Stimulated activated CD4-positive, alpha-beta T cell treated with anti-CD3 and anti-CD28 coated beads, TNF-alpha, amount 100 ng/mL, for 24 hours (primary cell): Measurements from ENCODE around the gene QPRT.
"Not testable (repeated sequence)": the region's sequence is repeated elsewhere in the genome, so short reads cannot be mapped to it uniquely, and the experiment has no call there.

ENCODE experiments used
- DNase-seq, 3 experiments: peaks; one replicate each; pipeline ENCODE4 v3.0.0-alpha.2; 2020; ENCODE audit warnings: low read depth in 3 of 3

The QPRT gene

DNA sequence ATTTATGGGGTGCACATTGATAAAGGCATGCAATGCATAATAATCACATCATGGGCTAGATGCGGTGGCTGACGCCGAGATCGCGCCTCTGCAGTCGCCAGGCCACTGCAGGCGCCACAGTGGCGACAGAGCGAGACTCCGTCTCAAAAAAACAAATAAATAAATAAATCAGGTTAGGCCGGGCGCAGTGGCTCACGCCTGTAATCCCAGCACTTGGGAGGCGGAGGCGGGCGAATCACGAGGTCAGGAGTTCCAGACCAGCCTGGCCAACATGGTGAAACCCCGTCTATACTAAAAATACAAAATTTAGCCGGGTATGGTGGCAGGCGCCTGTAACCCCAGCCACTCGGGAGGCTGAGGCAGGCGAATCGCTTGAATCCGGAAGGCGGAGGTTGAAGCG lies 13.6 kb downstream of the QPRT start:
- DNase-seq, result not testable (repeated sequence)

DNA sequence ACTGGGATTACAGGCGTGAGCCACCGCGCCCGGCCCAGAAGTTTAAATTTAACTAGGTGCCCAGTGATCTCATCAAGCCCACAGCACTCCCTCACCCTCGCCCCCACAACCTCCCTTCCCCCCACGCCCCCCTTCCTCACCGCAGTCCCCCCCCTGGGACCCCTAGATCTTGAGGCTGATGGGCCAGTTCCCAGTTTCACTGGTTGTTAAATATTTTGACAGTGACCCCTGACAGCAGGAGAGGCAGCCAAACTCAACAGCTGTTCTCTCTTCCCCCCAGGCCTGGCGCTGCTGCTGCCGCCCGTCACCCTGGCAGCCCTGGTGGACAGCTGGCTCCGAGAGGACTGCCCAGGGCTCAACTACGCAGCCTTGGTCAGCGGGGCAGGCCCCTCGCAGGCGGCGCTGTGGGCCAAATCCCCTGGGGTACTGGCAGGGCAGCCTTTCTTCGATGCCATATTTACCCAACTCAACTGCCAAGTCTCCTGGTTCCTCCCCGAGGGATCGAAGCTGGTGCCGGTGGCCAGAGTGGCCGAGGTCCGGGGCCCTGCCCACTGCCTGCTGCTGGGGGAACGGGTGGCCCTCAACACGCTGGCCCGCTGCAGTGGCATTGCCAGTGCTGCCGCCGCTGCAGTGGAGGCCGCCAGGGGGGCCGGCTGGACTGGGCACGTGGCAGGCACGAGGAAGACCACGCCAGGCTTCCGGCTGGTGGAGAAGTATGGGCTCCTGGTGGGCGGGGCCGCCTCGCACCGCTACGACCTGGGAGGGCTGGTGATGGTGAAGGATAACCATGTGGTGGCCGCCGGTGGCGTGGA lies 15.6 kb downstream of the QPRT start:
- no peak for DNase-seq

DNA sequence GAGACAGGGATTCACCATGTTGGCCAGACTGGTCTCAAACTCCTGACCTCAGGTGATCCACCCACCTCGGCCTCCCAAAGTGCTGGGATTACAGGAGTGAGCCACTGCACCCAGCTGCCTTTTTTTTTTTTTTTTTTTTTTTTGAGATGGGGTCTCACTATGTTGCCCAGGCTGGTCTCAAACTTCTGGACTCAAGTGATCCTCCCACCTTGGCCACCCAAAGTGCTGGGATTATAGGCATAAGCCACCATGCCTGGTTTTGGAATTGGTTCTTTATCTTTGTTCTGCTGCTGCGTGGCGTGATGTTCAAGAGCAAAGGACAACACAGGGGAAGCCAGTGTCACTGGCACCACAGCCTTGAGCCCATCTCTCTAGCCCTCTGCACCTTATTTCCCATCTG lies 16.7 kb downstream of the QPRT start:
- DNase-seq, result not testable (repeated sequence)

DNA sequence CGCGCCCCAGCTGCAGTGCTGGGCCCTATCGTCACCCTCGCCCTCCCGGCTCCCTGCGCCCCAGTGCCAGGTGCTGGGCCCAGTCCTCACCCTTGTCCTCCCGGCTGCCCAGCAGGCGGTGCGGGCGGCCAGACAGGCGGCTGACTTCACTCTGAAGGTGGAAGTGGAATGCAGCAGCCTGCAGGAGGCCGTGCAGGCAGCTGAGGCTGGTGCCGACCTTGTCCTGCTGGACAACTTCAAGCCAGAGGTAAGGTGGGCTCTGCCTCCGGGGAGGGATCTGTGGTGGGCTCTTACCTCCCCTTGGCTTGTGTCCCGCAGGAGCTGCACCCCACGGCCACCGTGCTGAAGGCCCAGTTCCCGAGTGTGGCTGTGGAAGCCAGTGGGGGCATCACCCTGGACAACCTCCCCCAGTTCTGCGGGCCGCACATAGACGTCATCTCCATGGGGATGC lies 17.9 kb downstream of the QPRT start:
- DNase-seq, result no peak

DNA sequence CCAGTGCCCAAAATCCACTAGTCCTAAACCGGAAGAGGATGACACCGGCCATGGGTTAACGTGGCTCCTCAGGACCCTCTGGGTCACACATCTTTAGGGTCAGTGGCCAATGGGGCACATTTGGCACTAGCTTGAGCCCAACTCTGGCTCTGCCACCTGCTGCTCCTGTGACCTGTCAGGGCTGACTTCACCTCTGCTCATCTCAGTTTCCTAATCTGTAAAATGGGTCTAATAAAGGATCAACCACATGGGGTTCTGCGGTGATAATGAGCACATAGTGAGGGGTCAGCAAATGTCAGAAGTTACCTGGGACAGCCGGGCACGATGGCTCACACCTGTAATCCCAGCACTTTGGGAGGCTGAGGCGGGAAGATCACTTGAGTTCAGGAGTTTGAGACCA lies 18.4 kb downstream of the QPRT start:
- DNase-seq, result no peak

DNA sequence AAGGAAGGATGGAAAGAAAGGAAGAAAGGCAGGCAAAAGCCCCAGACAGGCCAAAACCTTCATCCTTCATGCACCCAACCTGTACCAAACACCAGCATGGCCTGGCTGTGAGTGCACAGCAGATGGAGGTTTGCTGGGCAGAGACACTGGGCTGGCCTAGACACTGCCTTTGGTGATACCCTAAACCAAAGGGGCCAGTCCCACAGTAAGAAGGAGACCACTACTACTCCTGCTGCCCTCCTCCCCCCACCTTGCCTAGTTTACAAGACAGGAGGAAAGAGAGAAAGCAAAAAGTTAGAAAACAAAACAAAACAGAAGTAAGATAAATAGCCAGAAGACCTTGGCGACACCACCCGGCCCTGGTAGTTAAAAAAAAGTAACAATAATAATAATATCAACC lies 19.1 kb downstream of the QPRT start:
- no peak for DNase-seq

DNA sequence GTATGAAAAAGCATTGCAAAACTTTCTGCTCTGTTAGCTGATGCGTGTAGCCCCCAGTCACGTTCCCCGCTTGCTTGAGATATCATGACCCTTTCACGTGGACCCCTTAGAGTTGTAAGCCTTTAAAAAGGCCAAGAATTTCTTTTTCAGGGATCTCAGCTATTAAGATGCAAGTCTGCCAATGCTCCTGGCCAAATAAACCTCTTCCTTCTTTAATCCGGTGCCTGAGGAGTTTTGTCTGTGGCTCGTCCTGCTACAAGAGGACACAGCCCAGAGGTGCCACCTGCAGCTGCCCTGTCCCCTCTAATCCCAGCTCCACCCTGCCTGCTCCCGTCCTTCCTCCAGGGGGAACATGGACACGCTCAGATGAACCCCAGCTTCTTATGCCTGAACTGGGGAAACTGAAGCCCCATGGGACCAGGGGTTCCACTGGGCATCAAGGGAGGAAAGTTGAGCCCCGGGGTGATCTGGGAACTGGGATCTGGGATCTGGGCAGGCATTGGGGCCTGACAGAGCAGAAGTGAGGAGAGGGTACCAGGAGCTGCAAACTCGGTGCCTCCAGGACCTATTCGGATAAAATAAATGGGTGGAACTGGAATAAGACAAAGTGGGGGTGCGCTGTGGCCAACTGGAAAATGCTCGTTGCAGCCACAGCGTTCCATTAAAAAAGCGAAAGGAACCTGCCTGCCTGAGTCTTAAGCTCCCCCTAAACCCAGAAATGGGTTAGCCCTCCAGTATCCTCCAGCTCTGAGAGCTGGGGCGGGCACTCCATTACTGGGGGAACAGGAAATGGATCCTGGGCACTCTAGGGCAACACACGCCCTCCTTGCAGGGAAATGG lies 19.7 kb downstream of the QPRT start:
- DNase-seq, result no peak

DNA sequence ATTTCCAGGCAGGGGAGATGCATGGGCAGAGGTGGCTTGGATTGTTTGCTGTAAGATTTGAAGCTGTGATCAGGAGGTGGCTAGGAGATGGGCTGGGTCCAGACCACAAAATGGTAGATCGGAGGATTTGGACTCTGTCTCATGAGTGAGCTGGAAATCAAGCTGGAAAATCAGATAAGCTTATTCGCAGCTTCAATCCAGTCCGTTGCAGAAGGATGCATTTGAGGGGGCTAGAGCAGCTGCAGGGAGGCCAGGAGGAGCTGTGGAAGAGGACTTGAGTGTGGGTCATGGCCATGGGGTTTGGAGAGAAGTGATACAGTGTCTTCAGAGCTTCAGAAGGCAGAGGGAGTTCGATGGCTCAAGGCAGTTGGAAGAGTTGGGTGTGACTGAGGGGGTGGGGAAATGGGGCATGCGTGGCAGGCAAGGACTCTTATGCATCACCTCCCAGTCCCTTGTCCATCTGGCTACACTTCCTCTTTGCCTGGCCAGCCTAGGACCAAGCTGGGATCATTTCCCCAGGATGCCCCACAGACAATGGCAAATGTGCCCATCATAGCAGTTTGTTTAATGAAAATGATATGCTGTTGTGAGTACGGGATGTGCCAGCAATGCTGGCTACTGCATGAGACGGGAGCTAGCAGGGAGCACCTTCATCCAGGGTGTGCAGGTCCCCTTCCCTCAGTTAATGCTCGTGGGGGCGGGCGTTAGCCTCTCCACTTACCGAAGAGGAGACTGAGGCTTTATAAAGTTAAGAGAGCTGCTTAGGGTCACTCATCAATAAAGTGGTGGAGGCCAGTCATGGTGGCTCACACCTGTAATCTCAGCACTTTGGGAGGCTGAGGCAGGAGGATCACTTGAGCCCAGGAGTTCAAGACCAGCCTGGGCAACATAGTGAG lies 20.6 kb downstream of the QPRT start:
- no peak for DNase-seq

DNA sequence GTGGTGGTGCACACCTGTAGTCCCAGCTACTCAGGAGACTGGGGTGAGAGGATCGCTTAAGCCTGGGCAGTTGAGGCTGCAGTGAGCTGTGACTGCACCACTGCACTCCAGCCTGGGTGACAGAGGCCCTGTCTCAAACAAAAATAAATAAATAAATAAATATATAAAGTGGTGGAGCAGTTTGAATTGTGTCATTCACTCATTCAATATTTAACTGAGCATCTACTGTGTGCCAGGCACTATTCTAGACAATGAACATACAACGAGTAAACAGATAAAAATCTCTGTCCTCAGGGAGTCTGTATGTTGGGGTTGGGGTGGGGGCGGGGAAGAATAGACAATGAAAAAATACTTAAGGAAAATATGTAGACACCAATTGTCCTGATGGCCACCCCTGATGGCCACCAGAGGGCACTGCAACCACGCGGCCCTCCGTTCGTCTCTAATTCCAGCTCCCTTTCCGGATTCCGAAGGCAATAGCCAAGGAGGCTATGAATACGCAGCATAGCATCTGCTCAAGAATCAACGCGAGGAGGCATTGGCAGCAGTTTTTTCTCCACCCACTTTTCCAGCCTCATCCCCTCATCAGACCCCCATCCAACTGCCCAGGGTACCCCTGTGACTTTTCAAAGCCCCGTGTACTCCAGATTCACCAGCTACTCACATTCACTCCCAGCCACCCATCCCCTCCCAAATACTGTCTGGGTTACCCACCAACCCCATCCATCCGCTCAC lies 21.4 kb downstream of the QPRT start:
- DNase-seq, result peak; percentile 55 to 71 (median 59)

DNA sequence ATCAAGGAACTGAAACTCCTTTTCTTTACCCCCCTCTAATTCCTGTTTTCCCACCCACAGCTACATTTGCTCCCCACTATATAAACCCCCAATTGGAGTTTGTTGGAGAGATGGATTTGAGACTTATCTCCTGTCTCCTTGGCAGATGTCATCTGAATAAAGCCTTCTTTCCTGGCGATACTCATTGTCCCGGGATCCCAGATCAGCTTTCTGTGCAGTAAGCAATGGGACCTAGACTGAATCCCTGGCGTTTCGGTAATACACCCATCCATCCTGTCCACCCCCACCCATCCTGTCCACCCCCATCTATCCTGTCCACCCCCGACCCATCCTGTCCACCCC lies 22.2 kb downstream of the QPRT start:
- DNase-seq, result no peak

DNA sequence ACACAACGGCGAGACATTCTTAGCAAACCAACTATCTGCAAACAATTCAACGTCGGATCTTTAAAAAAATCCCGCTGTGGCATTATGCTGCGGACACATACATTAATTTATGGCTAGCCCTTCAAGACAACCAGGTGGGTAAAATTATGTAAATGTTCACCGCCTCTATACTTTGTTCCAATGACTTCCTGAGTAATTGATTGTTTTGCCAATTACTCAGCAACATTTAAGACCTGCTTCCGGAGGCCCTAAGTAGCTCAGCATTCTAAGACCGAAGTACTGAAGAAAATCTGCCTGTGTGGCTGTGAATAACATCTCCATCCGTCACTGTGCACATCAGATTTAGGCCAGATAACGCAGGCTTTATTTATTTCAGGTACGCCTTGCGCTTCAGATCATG lies 23.3 kb downstream of the QPRT start:
- no peak for DNase-seq

DNA sequence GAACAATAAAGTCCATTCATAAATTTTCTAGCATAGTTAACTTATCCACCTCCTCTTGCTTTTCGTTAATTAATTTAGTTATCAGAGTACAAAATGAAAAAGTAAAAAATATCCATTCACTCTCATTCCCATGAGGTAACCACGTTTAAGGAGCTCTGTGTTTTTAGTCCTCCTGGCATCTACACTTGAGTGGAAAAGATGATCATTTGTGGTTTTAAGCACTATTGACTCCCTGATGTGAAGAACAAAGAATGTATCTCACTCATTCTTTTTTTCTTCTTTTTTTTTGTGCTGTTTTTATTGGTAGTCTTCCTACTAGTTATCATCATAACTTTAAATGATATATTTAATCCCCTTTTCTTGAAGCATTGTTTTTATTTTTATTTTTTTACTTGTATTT lies 26.1 kb downstream of the QPRT start:
- DNase-seq, result no peak

DNA sequence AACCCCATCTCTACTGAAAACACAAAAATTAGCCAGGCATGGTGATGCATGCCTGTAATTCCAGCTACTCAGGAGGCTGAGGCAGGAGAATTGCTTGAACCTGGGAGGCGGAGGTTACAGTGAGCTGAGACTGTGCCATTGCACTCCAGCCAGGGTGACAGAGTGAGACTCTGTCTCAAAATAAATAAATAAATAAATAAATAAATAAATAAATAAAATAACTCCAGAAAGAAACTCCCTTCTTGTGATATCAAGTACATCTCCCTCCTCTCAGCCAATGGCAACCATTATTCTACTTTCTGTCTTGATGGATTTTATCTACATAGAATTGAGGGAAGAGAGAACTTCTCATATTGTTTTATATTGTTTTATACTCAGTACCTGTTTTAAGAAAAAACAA lies 28.2 kb downstream of the QPRT start:
- not testable (repeated sequence) for DNase-seq

DNA sequence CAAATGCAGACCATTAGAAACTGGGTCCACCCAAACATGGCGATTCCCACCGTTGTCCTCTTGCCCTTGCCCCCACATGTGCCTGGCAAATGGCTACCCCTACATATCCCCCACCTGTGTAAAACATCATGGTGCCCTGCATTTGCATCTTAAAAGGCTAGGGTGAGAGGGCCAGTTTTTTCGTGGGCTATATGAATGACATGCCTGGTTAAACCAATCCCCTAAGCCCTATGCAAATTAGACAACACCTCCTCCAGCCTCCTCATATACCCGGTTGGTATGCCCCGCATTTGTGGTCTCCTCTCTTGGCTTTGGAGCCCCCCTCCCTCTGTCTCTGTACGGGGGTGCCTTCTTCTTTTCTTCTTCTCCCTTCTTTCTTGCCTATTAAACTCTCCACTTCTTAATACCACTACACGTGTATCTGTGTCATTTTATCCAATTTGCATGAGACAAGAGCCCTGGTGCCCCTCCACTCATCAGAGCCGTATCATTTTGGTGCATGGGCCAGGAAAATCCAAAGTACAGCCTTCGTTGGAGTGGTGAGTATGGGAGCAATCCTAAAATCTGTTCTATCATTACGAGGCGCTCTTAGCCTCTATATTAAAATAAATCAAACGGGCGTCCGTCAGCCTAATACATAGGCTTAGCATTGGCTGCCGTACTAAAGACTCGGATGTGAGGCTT lies 30.1 kb downstream of the QPRT start:
- DNase-seq, result no peak

DNA sequence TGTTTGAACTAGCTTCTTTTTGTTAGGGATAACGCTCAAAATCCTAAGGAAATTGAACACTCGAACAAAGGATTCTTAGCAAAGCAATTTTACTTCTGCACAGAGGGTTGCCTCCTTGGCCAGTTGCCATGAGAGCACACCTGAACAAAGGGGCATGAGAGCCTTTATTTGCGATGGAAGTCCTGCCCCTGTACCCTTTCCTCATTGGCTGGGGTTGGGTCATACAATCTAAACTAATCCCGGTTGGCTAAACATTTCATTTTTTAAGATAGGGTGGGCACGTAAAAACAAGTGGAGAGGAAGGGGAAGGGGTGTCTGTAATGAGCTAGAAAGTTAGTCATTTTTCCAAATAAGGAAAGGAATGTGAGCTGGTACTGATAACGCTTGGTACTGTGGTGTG lies 30.7 kb downstream of the QPRT start:
- DNase-seq, result not testable (repeated sequence)

DNA sequence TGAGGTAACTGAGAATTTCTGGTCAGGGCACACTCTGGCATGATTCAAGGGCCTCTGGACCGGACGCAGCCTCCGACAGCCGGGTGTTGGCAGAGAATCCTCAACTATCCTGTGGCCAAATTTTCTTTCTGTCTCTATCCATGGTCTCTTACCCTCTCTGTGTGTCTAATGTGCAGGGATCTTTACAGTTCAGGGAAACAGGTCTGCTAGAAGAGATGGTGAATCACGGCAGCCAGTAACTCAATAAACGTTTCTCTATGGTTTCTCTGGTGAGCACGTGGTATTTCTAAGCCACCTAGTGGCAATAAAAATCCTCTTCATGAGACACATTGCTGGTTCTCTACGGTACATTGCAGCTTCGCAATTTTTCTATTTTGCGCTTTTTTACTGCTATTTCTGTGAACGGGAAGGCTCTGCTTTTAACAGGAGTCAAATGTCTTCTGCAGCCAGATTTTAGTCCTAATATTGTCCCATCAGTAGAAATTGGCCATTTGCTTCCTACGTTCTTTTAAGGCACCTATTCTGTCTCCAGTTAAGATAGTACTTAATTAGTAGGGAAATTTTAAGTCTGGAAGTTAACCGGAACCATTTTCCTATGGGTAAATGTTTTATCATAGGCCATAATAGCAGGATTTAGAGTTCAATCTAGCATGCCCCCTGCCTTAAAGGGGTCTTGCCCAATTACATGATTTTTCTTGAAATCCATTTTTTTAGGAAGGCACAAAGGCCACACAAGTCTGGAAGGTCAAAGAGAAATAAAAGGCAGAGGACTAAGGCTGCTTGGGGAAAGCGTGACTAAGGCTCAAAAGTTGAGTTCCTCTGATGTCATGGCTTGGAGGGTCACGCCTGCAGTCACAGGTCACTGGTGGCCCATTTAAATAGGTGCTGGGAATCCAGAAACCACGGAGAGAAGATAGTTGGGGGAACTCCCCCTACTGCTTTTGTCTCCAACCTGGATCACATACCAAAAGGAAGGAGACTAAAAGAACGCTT lies 31.5 kb downstream of the QPRT start:
- peak in 1 of 3 experiments; percentile 26 for DNase-seq

DNA sequence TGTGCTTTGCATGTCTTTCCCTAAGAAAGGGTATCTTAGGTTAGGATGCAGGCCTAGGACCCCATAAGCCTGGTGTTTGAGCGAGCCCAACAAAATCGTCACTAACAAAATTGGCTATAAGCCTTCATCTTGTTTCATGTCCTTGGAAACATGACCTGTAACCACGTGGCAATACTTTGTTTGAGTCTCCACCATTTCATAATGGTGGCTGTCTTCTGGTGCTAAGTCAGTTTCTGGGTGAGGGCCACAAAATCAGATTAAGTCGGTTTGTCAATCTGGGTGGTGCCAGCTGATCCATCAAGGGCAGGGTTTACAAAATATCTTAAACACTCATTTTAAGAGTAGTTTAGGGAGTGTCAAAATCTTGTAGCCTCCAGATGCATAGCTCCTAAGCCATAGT lies 33.8 kb downstream of the QPRT start:
- DNase-seq, result no peak

DNA sequence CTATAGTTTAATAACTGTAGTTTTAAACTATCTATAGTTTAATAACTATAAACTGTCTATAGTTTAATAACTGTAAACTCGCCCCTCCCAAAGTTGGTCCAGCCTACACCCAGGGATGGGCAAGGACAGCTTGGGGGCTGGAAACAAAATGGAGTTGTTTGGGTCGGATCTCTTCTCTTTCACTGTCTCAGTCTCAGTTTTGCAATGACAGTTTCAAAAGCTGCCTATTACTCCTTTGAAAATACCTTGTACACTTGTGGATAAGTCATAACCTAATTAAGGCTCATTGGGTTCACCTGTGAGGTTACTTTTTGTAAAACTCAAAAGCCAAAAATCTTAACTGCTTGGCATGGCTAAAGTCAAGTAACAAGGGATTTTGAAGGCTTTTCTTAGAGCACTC lies 35.4 kb downstream of the QPRT start:
- no peak for DNase-seq

DNA sequence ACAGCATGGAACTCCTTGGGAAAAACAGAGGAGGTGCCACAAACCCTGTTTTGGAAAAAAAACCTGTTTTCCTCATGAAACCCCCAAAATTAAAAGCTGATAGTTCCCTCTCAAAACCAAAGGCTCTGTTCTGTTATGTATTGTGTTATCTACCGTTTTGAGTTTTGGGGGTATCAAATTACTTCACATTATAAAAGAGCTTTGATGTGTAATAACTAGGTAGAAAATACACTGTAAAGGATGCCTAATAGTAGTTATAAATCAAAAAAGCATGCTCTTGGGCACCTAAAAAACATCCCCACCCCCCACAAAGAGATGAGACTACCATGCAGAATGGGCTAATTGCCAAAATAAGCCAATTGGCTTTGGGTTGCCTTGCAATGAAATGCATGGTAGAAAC lies 36.0 kb downstream of the QPRT start:
- DNase-seq, result no peak

DNA sequence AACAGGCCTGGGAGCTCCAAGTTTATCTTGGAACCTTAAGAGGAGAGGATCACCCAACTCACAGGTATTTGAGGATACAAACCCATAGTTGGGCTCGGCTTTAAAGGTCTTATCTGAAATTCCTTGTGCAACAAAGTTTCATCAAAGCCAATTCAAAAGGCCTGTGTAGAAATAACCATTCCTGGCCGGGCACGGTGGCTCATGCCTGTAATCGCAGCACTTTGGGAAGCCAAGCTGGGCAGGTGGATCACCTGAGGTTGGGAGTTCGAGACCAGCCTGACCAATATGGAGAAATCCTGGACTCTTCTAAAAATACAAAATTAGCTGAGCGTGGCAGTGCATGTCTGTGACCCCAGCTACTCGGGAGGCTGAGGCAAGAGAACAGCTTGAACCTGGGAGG lies 38.1 kb downstream of the QPRT start:
- DNase-seq, result no peak
